ENCODE measurements around the gene FOXN3. TPM values are rescaled to one million over a fixed set of nuclear protein-coding genes. Genes with fewer than 3 reads are reported as not detected.
"Not testable (repeated sequence)": the region's sequence is repeated elsewhere in the genome, so short reads cannot be mapped to it uniquely, and the experiment has no call there.

The FOXN3 gene
- total RNA-seq, 1 donor from 2014 or later, result 108 TPM

- Mint-ChIP-seq H3K9me3 (ENCODE audit: unreplicated experiment) (no peaks in the 10 kb centered on the region), H3K4me1 (ENCODE audit: unreplicated experiment) (peaks cover 4% of the 10 kb centered on the region), H3K4me3 (ENCODE audit: unreplicated experiment) (no peak overlapping the region), H3K27ac (ENCODE audit: unreplicated experiment) (no peak overlapping the region), H3K36me3 (ENCODE audit: low read depth, unreplicated experiment) (peaks cover 10% of the 10 kb centered on the region), H3K27me3 (ENCODE audit: unreplicated experiment) (no peaks in the 10 kb centered on the region)
- DNase-seq (ENCODE audit: low spot score), result no peak
- TF ChIP-seq CTCF (IDR thresholded peaks at IDR 0.05; ENCODE audit: unreplicated experiment), result no peak
Observed at GRCh38 chr14:89201645-89202044, 215.4 kb downstream of the FOXN3 start.

GRCh38 chr14:89199357-89199756, 217.7 kb downstream of the FOXN3 start:
- not testable (repeated sequence) for H3K27me3 Mint-ChIP-seq (ENCODE audit: unreplicated experiment); H3K4me1 Mint-ChIP-seq (ENCODE audit: unreplicated experiment); H3K4me3 Mint-ChIP-seq (ENCODE audit: unreplicated experiment); H3K27ac Mint-ChIP-seq (ENCODE audit: unreplicated experiment); DNase-seq (ENCODE audit: low spot score); H3K9me3 Mint-ChIP-seq (ENCODE audit: unreplicated experiment)
- H3K36me3 Mint-ChIP-seq (ENCODE audit: low read depth, unreplicated experiment), result peaks cover 14% of the 10 kb centered on the region

GRCh38 chr14:89198544-89199329, 218.3 kb downstream of the FOXN3 start:
- TF ChIP-seq CTCF (IDR thresholded peaks at IDR 0.05; ENCODE audit: unreplicated experiment), result no peak
- H3K27ac Mint-ChIP-seq (ENCODE audit: unreplicated experiment), result no peak overlapping the region
- H3K9me3 Mint-ChIP-seq (ENCODE audit: unreplicated experiment), result no peaks in the 10 kb centered on the region
- H3K4me1 Mint-ChIP-seq (ENCODE audit: unreplicated experiment), result no peaks in the 10 kb centered on the region
- H3K36me3 Mint-ChIP-seq (ENCODE audit: low read depth, unreplicated experiment), result peaks cover 14% of the 10 kb centered on the region
- no peak for DNase-seq (ENCODE audit: low spot score)
- peaks cover 1% of the 10 kb centered on the region for H3K27me3 Mint-ChIP-seq (ENCODE audit: unreplicated experiment)
- H3K4me3 Mint-ChIP-seq (ENCODE audit: unreplicated experiment), result no peak overlapping the region

- Mint-ChIP-seq H3K27ac (ENCODE audit: unreplicated experiment) (no peak overlapping the region), H3K4me3 (ENCODE audit: unreplicated experiment) (no peak overlapping the region), H3K9me3 (ENCODE audit: unreplicated experiment) (no peaks in the 10 kb centered on the region), H3K27me3 (ENCODE audit: unreplicated experiment) (peaks cover 1% of the 10 kb centered on the region), H3K36me3 (ENCODE audit: low read depth, unreplicated experiment) (peaks cover 14% of the 10 kb centered on the region), H3K4me1 (ENCODE audit: unreplicated experiment) (no peaks in the 10 kb centered on the region)
- DNase-seq (ENCODE audit: low spot score), result no peak
- TF ChIP-seq CTCF (IDR thresholded peaks at IDR 0.05; ENCODE audit: unreplicated experiment), result no peak
Observed at GRCh38 chr14:89197623-89198022, 219.4 kb downstream of the FOXN3 start.

GRCh38 chr14:89196545-89196944, 220.5 kb downstream of the FOXN3 start:
- H3K4me3 Mint-ChIP-seq (ENCODE audit: unreplicated experiment), result no peak overlapping the region
- peaks cover 14% of the 10 kb centered on the region for H3K36me3 Mint-ChIP-seq (ENCODE audit: low read depth, unreplicated experiment)
- H3K4me1 Mint-ChIP-seq (ENCODE audit: unreplicated experiment), result no peaks in the 10 kb centered on the region
- DNase-seq (ENCODE audit: low spot score), result no peak
- H3K27ac Mint-ChIP-seq (ENCODE audit: unreplicated experiment), result no peak overlapping the region
- TF ChIP-seq CTCF (IDR thresholded peaks at IDR 0.05; ENCODE audit: unreplicated experiment), result no peak
- peaks cover 1% of the 10 kb centered on the region for H3K27me3 Mint-ChIP-seq (ENCODE audit: unreplicated experiment)
- H3K9me3 Mint-ChIP-seq (ENCODE audit: unreplicated experiment), result no peaks in the 10 kb centered on the region

All from endothelial cell (in vitro differentiated cells).